HG02870 (cell line): ENCODE data around the gene INO80B.
A peak's percentile ranks its signal among the peaks of the same experiment; 100 is the strongest.
"Not testable (repeated sequence)": the region's sequence is repeated elsewhere in the genome, so short reads cannot be mapped to it uniquely, and the experiment has no call there.

ENCODE experiments used
- ATAC-seq: cut with Tn5 transposase; IDR thresholded peaks from one replicate; pipeline ENCODE4 v1.9.1; 2021; ENCODE audit warnings: mild to moderate bottlenecking, moderate library complexity; ENCODE audit not compliant: unreplicated experiment

Gene INO80B

DNA sequence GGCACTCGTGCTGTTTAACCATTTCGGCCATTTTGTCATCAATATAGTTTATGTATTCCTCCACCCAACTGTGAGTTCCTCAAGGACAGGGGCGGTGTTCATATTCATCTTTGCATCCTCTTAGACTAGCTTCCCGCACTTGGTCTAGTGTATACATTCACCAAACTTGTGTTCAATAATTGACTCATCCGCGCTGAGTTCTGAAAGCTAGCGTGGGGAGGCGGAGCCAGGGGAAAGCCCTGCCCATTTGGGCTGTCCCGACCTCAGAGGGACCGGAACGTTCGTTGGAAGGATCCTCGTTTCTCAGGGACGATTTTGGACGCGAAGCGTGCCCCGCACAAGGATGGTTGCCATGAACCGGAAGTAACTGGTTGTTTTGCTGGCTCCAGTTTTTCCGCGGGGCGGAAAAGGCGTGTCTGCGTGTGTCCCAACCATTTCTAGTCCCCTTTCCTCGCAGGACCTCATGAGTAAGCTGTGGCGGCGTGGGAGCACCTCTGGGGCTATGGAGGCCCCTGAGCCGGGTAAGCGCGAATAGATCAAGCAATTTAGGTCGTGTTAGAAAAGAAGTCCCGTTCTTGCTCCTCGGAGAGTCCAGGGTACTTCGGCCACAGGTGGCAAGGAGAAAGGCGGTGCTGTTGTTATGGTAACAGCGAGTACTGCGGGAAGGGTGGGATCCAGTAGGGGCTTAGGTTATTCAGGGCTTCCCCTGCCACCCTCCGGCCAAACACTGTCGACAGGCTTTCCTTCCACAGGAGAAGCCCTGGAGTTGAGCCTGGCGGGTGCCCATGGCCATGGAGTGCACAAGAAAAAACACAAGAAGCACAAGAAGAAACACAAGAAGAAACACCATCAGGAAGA lies at the start of gene INO80B:
Gene INO80B (plus strand): TSS at position 434 of the 858 bp plus-strand sequence. CDS start 30 bp downstream, at position 464.
- peak; percentile 32 for ATAC-seq

DNA sequence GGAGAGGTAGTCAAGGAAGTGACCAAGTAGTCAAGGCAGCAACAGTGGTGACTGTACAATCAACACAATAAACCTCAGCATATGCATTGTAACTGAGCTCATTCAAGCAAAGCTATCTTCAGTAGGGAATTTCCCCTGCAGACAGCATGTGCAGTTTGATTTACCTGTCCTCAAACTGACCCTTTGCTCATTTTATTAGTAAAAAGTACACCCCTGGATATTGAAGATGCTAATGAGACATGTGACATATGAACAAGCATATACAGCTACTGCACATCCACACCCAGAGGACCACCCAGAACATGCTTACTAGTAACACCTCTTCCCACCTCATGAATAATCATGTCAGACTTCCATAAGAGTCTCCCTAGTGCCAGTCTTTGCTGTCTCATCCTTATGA lies 48.9 kb upstream of the INO80B start:
- ATAC-seq: peak; percentile 65

DNA sequence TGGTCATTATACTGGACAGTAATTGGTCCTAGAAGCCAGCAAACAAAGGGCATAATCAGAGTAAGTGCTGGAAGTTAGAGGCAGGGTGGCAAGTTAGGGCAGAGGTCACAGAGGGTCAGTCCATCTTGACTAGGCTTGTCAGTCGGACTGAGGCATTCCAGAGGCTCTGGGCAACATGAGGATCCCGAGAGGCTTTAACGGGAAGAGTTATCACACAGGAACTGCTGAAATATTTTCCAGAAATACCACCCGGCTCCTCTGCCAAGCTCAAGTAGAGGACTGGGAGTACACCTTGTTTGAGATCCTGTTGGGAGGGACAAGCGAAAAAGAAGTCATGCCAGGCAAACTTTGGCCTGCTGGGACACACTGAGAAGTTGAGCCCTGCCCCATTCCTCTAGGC lies 47.2 kb upstream of the INO80B start:
- ATAC-seq: no peak

DNA sequence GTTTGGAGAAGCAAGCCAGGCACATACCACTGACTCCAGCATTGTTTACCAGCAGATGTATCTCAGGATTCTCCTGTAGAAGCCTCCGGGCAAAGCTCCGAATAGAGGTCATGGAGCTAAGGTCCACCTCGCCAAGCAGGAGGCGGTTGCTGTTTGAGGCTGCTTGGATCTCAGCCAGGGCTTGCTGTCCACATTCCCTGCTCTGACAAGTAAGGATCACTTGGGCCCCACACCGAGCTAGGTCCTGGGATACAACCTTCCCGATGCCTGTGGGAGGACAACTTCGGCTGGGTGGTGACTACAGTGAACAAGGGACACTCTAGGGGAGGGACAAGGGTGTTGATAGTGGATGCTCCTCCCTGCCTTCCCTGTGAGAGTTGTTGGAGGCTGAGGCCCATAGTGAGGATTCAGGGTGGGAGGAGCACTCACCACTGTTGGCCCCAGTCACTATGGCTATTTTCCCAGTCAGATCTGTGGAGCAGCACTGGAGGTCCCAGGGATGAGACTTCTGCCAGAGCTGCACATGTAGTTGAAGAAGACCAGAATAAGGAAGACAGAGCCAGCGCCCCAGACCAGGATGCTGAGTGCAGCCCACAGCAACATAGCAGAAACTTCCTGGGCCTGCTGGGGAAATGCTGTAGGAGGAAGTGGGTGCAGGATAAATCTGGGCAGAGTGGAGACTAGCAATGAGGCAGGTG lies 41.7 kb upstream of the INO80B start:
- no peak for ATAC-seq

DNA sequence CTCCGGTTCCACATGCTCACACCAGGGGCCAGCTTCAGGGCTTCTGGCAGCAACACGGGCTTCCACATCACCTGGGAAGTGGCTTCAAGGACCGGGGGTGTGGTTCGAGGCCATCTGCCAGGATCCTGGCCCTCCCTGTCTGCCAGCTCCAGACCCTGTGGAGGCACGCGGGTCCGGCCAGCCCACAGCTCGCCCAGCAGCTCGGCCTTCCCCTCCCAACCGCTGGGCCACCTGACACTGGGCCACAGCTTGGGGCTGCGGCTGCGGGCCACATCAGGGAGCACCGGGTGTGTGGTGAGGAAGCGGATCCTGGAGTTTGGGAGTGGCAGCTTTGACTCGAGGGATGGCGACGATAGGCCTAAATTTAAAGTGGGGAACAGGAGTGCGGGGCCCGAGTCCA lies 40.4 kb upstream of the INO80B start:
- no peak for ATAC-seq

DNA sequence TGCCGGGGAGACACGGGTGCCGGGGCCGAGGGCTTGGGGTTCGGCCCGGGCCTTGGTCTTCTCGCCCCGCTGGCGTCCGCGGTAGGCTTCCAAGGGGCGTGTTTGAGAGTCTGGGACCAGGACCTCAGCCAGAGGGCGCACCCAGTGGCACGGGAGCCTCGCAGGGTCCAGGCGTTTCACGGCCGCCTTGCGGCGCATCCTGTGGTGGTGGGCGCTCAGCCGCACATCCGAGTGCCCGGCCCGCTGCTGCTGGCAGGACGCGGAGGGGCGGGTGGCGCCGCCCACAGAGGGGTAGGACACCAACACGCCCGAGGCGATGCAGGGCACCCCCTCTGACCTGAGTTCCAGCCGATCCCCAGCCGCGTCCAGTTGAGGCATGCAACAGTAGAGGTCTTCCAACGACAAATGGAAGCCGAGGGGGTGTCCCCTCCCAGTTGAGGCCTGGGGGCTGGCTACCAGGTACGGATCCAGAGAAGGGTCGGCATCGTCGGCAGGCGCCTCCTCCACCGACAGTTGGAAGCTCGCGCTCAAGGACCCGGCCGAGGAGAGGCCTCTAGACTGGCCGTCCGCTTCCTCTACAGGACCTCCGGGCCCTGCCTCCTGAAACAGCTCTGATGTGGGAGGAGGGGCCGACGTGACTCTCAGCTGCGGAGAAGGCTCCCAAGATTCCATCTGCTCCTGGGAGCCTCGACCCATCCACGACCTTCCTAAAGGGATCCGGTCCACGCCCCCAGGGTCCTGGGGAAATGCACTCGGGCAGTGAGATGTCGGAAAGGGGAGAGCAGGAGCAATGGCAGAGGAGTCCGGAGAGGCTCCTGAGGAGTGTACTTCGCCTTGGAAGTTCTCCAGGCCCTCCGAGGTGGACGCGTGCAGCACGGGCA lies 39.8 kb upstream of the INO80B start:
- ATAC-seq: peak; percentile 44

DNA sequence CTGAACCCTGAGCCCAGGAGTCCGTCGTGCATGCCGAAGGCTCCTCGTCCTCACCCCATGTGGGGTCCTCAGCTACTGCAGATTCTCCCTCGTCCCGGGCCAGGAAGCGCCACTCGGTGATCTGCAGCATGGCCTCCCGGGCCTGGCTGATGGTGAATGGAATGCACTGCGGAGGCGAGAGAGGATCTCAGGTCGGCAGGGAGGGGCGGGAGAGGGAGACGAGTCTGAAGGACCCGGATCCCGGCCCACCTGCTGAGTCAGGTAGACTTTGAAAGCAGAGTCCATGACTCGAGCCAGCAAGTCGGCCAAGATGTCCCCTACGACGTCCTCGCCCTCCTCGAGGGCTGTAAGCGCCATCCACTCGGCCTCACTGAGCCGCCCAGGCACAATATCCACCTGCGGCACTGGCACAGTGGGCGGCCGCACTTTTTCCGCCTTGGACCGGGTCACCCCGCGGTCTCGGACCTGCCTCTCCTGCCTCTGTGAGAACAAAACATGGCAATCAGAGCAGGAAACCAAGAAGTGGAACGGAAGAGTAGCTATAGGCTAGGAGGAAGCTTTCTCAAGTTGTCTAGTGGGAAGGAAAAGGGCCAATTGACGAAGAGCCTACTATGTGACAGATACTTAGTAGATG lies 39.0 kb upstream of the INO80B start:
- peak; percentile 9 for ATAC-seq

DNA sequence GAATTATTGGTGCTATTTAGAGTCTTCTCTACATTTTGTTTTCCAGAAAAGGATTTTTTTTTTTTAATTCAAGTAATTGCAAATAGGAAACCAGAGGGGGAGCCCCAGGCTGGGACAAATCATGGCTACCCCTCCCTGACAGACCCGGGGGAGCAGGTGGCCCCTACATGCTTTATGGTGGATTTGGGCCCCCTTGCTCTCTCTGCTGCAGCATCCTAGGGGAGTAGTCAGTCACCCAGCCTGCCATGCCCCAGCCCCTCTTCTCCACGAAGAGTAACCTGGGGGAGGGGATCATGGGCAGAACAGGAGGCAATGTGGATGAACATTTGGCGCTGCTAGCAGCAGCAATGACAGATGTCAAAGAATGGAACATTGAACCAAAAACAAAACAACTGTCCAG lies 38.1 kb upstream of the INO80B start:
- ATAC-seq: no peak

DNA sequence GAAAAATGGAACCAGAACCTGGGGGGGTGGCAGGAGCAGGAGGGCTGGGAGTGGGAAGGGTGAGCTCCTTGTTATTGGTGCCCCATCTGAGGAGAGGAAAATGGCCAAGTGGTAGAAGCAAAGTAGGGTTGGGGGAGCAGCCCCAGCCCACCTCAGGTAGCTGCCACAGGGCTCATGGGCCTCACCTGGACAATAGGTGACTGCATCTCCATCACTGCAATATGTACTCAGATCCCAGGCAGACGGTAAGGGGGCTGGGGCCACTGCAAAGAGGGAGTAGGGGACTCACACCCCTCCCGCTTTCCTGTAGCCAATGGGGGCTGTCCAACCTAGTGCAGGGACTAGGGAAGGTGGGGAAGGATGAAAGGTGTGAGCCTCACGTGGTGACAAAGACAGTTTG lies 37.7 kb upstream of the INO80B start:
- ATAC-seq: no peak

DNA sequence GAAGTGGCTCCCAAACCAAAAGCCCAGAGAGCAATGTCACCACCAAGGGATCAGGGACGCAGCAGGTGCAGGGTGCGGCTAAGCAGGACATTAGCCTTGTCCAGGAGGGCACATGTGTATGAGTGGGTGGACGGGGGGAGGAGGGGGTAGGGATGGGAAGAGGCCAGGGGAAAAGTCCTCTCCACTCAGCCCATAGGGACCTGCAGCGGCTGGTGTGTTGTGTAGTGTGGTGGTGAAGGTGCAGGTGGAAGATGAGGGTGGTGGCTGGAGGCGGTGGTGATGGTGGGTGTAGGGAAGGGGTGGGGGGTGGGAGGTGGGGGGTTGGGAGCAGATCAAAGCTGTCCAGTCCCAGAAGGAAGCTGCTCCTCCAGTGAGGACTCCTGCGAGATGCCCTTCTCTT lies 37.1 kb upstream of the INO80B start:
- ATAC-seq: no peak

DNA sequence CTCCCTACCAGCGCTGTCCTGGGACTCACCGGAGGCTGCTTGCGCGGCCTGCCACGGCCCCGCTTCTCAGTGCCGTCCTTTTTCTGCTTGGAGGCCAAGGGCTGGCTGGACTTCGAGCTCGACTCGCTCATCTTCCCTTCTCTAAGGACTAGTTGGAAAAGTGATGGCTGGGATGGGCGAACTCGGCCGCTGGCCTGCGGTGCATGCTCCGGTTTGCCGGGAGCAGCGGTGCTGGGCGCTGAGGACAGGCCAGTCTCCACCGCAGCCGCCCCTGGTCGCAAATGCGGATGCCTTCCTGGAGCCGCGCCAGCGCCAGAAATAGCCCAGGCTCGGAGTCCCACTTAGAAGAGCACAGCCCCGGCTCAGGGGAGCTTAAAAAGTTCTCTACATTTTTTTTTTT lies 36.6 kb upstream of the INO80B start:
- no peak for ATAC-seq

DNA sequence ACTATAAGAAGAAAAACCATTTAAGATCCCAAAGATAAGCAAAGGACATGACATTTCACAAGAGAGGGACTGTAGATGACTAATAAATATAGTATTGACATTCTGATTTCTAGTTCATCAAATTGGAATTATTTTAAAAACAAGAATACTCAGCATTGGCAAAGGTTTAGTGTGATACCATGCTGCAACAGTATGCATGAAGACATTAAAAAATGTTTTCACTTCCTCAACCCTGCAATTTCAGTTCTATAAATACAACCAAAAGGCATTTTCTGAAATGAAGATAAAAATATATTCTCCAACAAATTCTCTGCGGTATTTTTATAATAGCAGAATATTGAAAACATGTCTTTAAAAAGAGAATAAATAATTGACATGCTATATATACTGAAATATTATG lies 35.5 kb upstream of the INO80B start:
- no peak for ATAC-seq

DNA sequence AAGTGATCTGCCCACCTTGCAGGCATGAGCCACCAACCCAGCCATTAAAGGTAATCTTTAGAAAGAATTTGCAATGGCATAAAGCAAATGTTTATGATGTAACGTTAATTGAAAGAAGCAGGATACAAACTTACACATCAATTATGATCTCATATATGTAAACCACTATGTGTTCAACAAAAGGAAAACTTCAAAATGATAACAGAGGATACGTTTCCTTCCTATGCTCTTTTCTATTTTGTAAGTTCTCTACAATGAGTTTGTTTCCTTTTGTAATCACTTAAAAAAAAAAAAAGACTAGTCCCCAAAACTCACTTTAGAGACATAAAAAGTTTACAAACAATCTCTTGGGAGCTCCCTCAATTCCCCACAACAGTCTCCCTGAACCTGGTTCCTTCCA lies 34.9 kb upstream of the INO80B start:
- ATAC-seq: no peak

DNA sequence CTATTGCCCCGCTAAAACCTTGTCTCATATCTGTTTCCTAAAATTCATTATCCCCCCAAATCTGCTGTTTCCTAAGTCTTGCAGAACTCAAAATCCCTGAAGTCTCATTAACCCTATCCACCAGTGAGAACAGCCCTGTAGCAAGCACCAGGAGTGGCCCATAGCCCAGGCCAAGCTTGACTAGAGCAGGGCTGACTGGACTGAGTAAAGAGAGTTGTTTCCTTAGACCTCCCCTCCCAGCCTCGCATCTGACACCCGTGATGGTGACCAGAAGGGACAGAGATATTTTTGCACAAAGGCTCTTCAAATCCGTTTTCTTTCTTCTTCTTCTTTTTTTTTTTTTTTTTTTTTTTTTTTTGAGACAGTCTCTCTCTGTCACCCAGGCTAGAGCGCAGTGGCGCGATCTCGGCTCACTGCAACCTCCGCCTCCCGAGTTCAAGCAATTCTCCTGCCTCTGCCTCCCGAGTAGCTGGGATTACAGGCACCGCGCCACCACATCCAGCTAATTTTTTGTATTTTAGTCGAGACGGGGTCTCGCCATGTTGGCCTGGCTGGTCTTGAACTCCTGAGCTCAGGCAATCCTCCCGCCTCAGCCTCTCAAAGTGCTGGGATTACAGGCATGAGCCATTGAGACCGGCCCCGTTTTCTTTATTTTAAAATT lies 34.3 kb upstream of the INO80B start:
- not testable (repeated sequence) for ATAC-seq

DNA sequence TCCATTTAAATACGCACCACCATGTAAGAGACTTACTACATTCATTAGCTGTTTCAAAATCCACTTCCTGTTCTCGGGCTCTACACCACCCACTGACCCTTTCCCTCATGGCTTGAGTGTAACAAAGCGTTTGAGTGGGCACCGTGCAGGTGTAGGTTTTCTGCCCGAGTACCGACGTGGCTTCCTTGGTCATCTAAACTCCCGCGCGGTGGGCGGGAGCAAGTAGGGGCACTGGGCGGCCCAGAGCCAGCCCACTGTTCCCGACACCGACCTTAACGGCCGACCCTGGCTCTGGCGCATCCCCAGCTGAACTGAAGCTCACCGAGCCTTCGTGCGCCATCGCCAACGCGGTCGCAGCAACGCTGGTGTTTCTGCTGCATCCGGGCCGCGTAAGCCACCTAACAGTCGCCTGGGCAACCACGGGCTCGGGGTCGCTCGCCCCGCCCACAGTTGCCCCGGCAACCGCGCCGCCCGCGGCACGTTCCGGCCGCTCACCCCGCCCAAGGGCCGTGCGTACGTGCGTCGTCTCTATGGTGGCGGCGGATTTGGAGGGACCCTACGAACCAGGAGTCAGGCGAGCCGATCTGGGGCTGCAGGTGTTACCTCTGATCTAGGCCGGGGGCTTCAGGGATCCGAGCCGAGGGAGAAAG lies 33.5 kb upstream of the INO80B start, which contains the start of the genes C2orf81 and WDR54:
Gene C2orf81 (minus strand): TSS at position 399 of the 650 bp plus-strand sequence. CDS start 59 bp downstream, at position 340.
Gene WDR54 (plus strand): TSS at position 510 of the 650 bp plus-strand sequence. CDS start 424 bp downstream, outside the sequence.
- ATAC-seq: peak; percentile 92

DNA sequence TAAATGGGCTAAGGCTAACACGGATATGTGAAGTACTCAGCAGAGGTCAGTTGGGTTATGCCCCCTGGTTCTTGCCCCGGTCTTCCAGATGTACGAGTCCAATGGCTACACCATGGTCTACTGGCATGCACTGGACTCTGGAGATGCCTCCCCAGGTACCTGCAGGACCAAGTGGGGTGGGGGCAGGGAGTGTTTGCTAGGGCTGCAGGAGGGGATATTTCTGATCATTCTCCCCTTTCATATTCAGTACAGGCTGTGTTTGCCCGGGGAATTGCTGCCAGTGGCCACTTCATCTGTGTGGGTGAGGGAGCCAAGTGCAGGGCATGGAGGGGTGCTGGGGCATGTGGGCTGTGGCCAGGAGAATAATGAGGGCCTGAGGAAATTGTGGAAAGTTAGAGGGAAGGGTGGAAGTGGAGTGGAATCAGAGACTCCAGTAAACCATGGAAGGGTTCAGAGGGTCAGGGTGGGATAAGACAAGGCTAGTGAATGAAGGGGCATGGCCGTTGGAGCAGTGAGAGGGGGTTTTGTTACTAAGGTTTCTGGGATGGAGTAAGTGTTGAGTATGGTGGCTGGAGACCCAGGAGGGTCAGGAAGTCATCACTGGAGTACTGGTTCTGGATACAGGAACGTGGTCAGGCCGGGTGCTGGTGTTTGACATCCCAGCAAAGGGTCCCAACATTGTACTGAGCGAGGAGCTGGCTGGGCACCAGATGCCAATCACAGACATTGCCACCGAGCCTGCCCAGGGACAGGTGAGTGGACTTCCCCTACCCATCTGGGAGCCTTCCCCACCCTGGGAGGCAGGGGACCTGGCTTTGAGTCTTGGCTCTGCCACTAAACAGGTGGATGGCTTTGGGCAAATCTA lies 31.4 kb upstream of the INO80B start:
- ATAC-seq: no peak

DNA sequence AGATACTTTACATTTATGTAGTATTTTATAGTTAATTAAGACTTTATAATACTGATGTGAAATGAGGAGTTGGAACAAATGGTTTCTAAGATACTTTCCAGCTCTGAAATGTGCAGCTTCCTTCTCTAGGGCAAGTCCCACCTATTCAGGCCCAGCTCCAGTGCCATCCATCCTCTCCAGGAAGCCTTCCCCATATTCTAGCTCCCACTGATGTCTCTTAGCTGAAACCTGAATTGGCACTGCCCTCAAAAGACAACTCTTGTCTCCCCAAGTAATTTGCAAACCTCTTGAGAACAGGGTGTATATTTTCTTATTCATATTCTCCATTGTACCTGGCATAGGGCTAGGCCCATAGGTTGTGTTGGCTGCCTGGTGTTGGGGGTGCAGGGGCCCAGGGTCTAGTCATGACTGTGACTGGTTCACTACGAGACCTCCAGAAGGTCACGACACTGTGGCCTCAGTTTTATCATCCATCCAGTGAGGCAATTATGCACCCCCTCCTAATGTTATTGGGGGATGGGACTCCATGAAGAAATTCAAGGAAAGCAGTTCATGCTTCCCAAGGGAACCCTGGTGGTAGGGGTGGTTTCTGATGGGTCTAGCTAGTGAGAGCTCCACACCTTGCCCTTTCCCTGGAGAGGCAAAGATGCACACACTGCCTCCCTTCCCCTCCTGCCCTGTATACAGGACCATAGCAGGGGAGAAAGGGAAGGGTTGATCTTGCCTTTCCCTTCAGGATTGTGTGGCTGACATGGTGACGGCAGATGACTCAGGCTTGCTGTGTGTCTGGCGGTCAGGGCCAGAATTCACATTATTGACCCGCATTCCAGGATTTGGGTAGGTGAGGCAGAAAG lies 30.5 kb upstream of the INO80B start:
- ATAC-seq: no peak

DNA sequence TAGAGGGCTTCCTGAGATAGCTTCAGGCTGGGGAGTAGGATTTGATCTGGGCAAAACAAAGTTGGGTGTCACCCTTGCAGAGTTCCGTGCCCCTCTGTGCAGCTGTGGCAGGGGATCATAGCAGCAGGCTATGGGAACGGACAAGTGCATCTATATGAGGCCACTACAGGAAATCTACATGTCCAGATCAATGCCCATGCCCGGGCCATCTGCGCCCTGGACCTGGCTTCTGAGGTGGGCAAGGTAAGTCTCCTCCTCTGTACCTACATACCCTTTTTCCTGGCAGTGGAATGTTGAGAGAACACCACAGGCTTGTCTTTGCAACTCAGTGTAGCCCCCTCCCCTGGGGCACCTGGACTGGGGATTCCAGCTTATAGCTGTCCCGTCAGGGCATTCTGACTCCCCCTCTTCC lies 29.9 kb upstream of the INO80B start:
- ATAC-seq: no peak
